Fibroblast of skin of abdomen (primary cell): ENCODE data around the gene HMGCS1. TPM values are rescaled to one million over a fixed set of nuclear protein-coding genes. Genes with fewer than 3 reads are reported as not detected.
"Not testable (repeated sequence)": the region's sequence is repeated elsewhere in the genome, so short reads cannot be mapped to it uniquely, and the experiment has no call there.

Source experiments
- DNase-seq: peaks from one replicate; pipeline ENCODE4 v3.0.0-alpha.2; 2013
- polyA plus RNA-seq, 2 experiments: library from polyadenylated mRNA; unstranded; fragments of 120-200 nt; gene quantifications; one replicate each; pipeline ENCODE4 v1.2.1, GENCODE V29; 2013; ENCODE audit not compliant: insufficient read length in 2 of 2

HMGCS1 gene
- polyA plus RNA-seq (2013, experiment 1 of 2; ENCODE audit: insufficient read length): 33.6 TPM
- 34.1 TPM for polyA plus RNA-seq (2013, experiment 2 of 2; ENCODE audit: insufficient read length)

GRCh38 chr5:43313035-43313853, at the start of gene HMGCS1:
Gene HMGCS1 (minus strand): TSS chr5:43313412. CDS start chr5:43298965, 14,447 bp downstream.
- peak; percentile 100 for DNase-seq

GRCh38 chr5:43358726-43359125, 45.5 kb upstream of the HMGCS1 start:
- DNase-seq: no peak

GRCh38 chr5:43358301-43358700, 45.1 kb upstream of the HMGCS1 start:
- DNase-seq: no peak

DNA sequence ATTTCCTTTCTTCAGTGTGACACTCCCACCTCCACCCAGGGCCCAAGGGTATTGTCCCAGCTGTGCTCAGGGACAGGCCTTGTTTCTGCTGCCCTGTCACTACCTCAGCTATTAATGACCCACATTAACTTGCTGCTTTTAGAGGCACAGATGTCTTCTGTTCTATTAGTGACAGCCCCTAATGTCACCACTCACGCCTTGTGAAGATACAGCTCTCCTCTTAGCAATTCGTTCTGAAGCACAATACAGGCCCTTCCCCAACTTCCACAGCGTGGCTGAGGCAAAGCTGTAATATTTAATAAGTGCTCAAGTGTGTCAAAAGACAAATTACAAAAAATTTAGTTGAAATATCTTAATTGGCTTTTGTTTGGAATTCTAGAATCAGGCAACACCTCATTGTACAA, 44.7 kb upstream of the HMGCS1 start:
- no peak for DNase-seq

GRCh38 chr5:43357067-43357466, 43.9 kb upstream of the HMGCS1 start:
- DNase-seq: no peak

GRCh38 chr5:43354774-43355173, 41.6 kb upstream of the HMGCS1 start:
- DNase-seq: no peak

- no peak for DNase-seq
These were observed 40.5 kb upstream of the HMGCS1 start for GRCh38 chr5:43353668-43354067.

GRCh38 chr5:43352915-43353314, 39.7 kb upstream of the HMGCS1 start:
- DNase-seq: no peak

DNA sequence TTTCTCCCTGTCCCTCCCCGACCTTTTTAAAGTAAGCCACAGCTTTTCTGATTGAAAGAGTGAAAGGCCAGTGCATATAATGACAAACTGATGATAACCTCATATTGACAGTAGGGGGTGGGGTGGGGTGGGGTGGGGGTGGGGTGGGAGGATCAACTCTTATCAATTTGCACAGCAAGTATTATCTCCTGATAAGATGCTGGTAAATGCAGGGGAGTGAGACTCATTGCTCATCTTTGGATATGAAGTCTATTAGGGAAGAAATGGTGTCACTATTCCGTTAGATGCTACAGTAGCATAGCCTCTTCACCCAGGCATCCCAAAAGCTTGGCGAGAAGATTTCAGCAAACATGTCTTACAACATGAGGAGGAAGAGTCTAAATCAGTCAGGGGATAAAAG, 38.9 kb upstream of the HMGCS1 start:
- no peak for DNase-seq

DNA sequence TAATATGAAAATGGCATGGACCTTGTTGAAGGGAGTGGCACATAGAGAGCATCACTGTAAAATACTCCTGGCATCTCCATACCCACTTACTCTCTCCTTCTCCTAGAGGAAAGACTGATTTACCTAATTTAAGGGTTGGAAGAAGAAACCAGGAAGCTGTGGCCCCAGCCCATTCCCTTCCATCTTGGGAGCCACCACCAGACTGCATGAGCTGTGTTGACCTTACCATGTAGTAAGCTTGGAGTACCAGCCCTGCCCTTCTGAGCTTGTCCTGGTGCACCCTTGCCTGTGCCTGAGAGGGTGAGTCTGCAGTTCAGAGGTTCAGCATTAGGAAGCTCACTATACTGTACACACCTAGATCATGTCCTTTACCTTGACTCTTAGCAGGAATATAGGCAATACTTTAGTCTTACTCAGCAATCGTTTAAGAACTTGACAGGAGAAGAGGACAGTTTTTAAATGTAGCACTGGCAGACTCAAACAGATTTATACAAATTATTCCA, 35.7 kb upstream of the HMGCS1 start:
- no peak for DNase-seq

DNA sequence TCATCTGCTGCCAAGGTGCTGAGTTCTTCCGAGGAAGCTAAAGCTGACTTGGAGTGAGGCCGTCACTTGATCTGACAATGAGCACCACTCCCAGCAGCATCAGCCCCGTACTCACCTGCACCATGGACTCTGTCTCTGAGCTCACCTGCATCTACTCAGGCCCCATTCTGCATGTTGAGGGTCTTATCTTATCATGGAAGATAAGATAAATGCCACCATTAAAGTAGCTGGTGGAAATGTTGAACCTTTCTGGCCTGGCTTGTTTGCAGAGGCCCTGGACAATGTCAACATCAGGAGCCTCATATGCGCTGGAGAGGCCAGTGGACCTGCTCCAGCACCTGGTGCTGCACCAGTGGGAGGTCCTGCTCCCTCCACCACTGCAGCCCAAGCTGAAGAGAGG, 35.0 kb upstream of the HMGCS1 start:
- no peak for DNase-seq

- DNase-seq: no peak
These were observed 25.6 kb upstream of the HMGCS1 start for GRCh38 chr5:43338862-43339261.

GRCh38 chr5:43336159-43336558, 22.9 kb upstream of the HMGCS1 start:
- DNase-seq: no peak

DNA sequence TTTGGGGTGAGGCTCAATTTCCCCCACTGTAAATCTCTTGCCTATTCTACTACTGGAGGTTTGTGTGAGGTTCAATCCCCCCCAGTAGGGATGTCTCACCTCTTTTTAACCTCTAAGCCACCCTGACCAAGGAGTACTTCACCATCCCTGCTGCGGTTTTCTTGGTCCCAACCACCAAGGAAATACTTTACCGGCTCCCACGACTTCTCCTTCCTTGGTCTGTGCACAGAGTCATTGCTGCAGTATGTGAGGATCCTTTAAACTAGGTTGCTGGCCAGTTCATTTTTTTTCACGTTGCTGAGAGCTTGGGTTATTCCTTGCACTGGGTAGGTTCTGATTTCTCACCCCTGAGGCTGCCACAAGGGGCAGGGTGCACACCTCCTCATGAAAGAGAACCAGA, 22.5 kb upstream of the HMGCS1 start:
- no peak for DNase-seq

- no peak for DNase-seq
These were observed 19.2 kb upstream of the HMGCS1 start for GRCh38 chr5:43332401-43332800.

GRCh38 chr5:43325624-43326023, 12.4 kb upstream of the HMGCS1 start:
- DNase-seq: not testable (repeated sequence)

DNA sequence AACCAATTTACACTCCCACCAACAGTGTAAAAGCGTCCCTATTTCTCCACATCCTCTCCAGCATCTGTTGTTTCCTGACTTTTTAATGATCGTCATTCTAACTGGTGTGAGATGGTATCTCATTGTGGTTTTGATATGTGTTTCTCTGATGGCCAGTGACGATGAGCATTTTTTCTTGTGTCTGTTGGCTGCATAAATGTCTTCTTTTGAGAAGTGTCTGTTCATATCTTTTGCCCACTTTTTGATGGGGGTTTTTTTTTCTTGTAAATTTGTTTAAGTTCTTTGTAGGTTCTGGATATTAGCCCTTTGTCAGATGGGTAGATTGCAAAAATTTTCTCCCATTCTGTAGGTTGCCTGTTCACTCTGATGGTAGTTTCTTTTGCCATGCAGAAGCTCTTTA, 10.3 kb upstream of the HMGCS1 start:
- DNase-seq: not testable (repeated sequence)

GRCh38 chr5:43320846-43321245, 7.6 kb upstream of the HMGCS1 start:
- no peak for DNase-seq

DNA sequence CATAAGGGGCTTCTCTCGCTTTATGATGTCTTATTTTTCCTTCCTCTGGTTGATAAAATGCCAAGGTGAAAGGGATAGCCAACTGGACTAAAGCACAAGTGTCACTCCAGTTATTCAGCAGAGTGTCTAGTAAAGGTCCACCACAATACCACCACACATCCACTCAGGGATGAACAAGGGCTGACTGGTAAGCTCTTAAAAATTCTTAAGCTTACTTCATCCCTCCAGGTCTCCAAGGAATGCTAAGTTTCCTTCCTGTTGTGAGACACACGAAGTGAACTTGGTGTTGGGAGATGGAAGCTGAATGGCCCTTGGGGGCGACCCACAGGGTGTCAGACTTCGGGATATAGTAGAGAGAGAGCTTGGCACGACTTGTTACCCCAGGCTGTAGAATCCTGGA, 3.2 kb upstream of the HMGCS1 start:
- no peak for DNase-seq

DNA sequence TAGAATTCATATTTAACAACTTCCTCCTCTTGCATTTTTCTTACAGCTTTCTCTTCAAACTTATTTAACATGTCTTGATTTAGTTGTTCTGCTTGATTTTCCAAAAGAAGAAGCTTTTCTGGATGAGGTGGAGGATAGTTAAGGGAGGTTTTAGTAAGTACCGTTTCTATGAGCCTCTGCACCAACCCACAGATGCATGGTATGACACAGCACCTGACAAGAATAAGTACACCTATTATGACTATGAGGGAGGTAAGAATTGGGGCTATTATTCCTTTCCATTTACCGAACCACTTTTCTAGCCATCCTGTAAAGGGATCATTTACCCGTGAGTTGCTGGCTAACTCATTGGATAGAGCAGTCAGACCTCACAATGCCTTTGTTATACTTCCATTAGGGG, 2.5 kb upstream of the HMGCS1 start:
- DNase-seq: no peak

DNA sequence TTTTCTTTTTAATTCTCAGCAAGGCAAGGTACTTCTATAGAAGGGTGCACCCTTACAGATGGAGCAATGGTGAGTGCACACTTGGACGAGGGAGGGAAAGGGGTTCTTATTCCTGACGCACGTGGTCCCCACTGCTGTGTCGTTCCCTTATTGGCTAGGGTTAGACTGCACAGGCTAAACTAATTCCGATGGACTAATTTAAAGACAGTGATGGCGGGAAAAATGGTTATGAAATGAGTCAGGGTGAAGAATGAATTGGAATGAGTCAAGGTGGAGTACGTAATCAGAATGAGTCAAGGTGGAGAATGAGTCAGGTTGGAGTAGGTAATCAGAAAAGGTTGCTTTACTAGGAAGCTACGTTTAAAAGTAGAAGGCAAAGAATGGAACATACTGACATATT, 2.1 kb upstream of the HMGCS1 start:
- DNase-seq: no peak

DNA sequence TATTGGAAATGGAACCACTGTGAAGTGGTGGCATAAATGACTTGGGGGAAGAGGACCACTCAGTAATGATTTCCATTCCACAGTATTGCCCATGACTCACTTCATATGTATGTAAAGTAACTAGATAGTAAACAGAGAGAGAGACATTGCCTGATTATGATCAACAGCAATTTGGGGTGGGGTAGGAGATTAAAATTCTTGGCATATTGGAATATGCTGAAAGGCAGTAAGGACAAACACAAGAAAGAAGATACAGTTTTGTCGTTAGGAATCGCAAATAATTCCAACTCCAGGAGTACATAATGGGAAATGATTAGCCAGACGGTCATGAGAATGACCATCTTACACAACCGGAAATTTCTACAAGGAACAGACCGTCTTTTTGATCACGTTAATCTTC, 1.5 kb upstream of the HMGCS1 start:
- no peak for DNase-seq

- DNase-seq: no peak
These were observed 744 bp upstream of the HMGCS1 start for GRCh38 chr5:43313854-43314457.

- no peak for DNase-seq
These were observed 545 bp downstream of the HMGCS1 start for GRCh38 chr5:43312699-43313034.
